Keratinocyte (primary cell): ENCODE results near the gene ARPC1A. TPM values are rescaled to one million over a fixed set of nuclear protein-coding genes. Genes with fewer than 3 reads are reported as not detected.

Experiments used
- DNase-seq: peaks from one replicate; pipeline ENCODE4 v3.0.0-alpha.2; 2011; ENCODE audit warnings: low read depth, missing footprints, low spot score
- FAIRE-seq: peaks from 2 replicates; lab custom pipeline; 2011; peaks lifted over from hg19 to GRCh38; lab: Jason Lieb, UNC
- H2AFZ ChIP-seq: 2 replicates; pipeline ENCODE4 v1.6.0; 2012; ENCODE audit warnings: low read length, control low read depth, inconsistent platforms; ENCODE audit not compliant: control insufficient read depth
- H3K27ac ChIP-seq: 2 replicates; pipeline ENCODE4 v1.5.1; 2011; ENCODE audit warnings: low read length; ENCODE audit not compliant: control insufficient read depth, insufficient read depth
- H3K27me3 ChIP-seq: 3 replicates; pipeline ENCODE4 v1.6.0; 2011; ENCODE audit warnings: low read length; ENCODE audit not compliant: control insufficient read depth, insufficient read depth; ENCODE audit errors: extremely low read depth
- H3K36me3 ChIP-seq, 2 experiments: 2 replicates in 1 of 2; 3 replicates in 1 of 2; pipeline ENCODE4 v1.5.1; 2011; ENCODE audit warnings: low read length in 2 of 2, mild to moderate bottlenecking in 1 of 2; ENCODE audit not compliant: control insufficient read depth in 2 of 2, insufficient read depth in 2 of 2; ENCODE audit errors: extremely low read depth in 1 of 2
- H3K4me1 ChIP-seq: 3 replicates; pipeline ENCODE4 v1.5.1; 2011; ENCODE audit warnings: low read length; ENCODE audit not compliant: control insufficient read depth, insufficient read depth; ENCODE audit errors: extremely low read depth
- H3K4me2 ChIP-seq: 3 replicates; pipeline ENCODE4 v1.6.0; 2011; ENCODE audit warnings: low read depth, low read length; ENCODE audit not compliant: control insufficient read depth, insufficient read depth; ENCODE audit errors: extremely low read depth
- H3K4me3 ChIP-seq, 3 experiments: fragments of 200-600 bp in 1 of 3; sonication (generic) in 1 of 3; 2 replicates in 2 of 3; 3 replicates in 1 of 3; pipeline ENCODE4 v1.5.1; 2011 to 2016; ENCODE audit warnings: low read length in 3 of 3, mild to moderate bottlenecking in 3 of 3, control low read depth in 2 of 3, inconsistent platforms in 1 of 3, low read depth in 1 of 3, mixed read lengths in 1 of 3, mixed run types in 1 of 3, moderate library complexity in 1 of 3; ENCODE audit not compliant: control insufficient read depth in 2 of 3, insufficient read depth in 2 of 3; ENCODE audit errors: extremely low read depth in 1 of 3
- H3K79me2 ChIP-seq: 2 replicates; pipeline ENCODE4 v1.6.0; 2012; ENCODE audit warnings: low read length; ENCODE audit not compliant: control insufficient read depth, insufficient read depth
- H3K9ac ChIP-seq: 3 replicates; pipeline ENCODE4 v1.6.0; 2011; ENCODE audit warnings: low read length; ENCODE audit not compliant: control insufficient read depth, insufficient read depth; ENCODE audit errors: extremely low read depth
- H3K9me1 ChIP-seq: 3 replicates; pipeline ENCODE4 v1.6.0; 2011; ENCODE audit warnings: low read length; ENCODE audit not compliant: control insufficient read depth, insufficient read depth; ENCODE audit errors: extremely low read depth
- H3K9me3 ChIP-seq: 2 replicates; pipeline ENCODE4 v1.5.1; 2012; ENCODE audit warnings: low read depth, low read length; ENCODE audit not compliant: control insufficient read depth
- H4K20me1 ChIP-seq: 3 replicates; pipeline ENCODE4 v1.6.0; 2011; ENCODE audit warnings: low read length; ENCODE audit not compliant: control insufficient read depth, insufficient read depth; ENCODE audit errors: extremely low read depth
- CTCF ChIP-seq, 3 experiments: IDR thresholded peaks in 1 of 3; conservative IDR thresholded peaks in 1 of 3; optimal IDR thresholded peaks in 1 of 3; 2 replicates in 2 of 3; 3 replicates in 1 of 3; pipeline versions ENCODE3 to v1.5.1; 2011; ENCODE audit warnings: low read length in 3 of 3, mild to moderate bottlenecking in 3 of 3, moderate library complexity in 2 of 3, control low read depth in 1 of 3, inconsistent platforms in 1 of 3; ENCODE audit not compliant: insufficient read depth in 2 of 3; ENCODE audit errors: extremely low read depth in 1 of 3
- EZH2 ChIP-seq: IDR thresholded peaks from one replicate; pipeline ENCODE4 v1.6.1; 2012; ENCODE audit warnings: inconsistent platforms, mild to moderate bottlenecking, low read length, moderate library complexity
- dilution Hi-C: fragments of 300-500 bp; cut with MboI; formaldehyde crosslinking; loops from one replicate; pipeline ENCODE4 v1.7.0; 2020; ENCODE audit warnings: low sequenced_read_pairs; ENCODE audit not compliant: extremely low pct_ligation_motif_present
- polyA plus RNA-seq, 5 experiments: library from polyadenylated mRNA; depleted of rRNA in 3 of 5; stranded (reverse) in 3 of 5; stranded (forward) in 1 of 5; unstranded in 1 of 5; fragments of >200 nt; gene quantifications; 1 replicate in 1 of 5; 2 replicates in 3 of 5; 3 replicates in 1 of 5; pipeline versions ENCODE4 v1.2.1 to v1.2.3, GENCODE V29; 2011 to 2012; ENCODE audit warnings: missing spikeins in 2 of 5, low read depth in 1 of 5, low replicate concordance in 1 of 5

The ARPC1A gene
- polyA plus RNA-seq, 1 donor (not counting 4 experiments of a cell fraction or from before 2014, with no cell fraction given) = 133 TPM

DNA sequence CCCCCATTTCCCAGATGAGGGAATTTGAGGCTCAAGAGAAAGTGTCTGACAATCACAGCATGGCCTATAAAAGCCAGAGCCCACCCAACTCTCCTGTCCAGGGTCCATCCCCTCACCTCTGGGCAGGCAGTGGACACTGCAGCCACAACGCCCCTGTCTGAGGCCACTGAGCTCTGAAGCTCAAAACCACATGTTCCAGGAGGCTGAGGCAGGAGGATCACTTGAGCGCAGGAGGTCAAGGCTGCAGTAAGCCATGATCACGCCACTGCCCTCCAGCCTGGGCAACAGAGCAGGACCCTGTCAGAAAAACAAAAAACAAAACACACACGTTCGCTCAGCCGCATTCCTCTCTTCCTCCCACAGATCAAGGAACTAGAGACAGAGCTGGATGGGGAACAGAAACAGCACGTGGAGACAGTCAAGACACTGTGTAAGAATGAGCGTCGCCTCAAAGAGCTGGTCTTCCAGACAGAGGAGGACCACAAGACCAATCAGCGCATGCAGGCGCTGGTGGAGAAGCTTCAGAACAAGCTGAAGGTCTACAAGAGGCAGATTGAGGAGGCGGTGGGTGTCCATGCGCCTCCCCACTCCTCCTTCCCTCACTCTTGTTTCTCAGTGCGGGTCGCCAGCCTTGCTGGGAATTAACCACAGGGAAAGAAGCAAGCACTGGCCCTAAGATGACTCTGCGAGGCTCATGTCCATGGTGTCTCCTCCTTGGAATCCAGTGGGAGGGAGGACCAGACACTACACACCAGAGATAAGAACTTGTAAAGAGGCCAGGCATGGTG, 20.0 kb upstream of the ARPC1A start:
- no peaks in the 10 kb centered on the region for H3K27me3 ChIP-seq
- no peak for DNase-seq
- dilution Hi-C loops = loop anchor here (25.0 kb wide), 1 partner anchor 243 kb away; no protein-coding TSS in a partner anchor

DNA sequence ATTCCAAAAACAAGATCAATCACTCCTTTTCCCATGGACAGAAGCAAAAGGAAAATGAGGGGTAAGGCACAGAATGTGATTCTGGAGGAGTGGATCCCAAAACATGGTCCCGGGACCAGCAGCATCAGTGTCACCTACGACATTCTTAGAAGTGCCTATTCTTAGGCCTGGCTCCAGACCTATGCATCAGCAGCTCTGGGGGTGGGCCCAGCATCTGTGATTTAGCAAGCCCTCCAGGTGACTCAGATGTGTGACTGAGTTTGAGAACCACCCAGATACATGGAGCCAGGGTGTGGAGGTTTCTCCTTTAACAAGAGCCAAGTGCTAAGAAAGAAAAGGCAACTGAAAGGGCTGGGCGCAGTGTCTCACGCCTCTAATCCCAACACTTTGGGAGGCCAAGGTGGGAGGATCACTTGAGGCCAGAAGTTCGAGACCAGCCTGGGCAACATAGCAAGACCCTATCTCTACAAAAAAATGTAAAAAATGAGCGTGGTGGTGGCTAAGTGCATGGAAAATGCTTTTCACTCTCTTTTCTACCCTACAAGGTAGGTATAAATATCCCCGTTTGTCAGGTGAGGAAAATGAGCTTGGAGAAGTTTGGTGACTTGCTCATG, 17.1 kb upstream of the ARPC1A start:
- H3K4me1 ChIP-seq = peaks cover 7% of the 10 kb centered on the region
- TF ChIP-seq CTCF (optimal IDR thresholded peaks at IDR 0.05 in 1 of 3, IDR thresholded peaks at IDR 0.05 in 1 of 3, conservative IDR thresholded peaks at IDR 0.05 in 1 of 3; ENCODE audit: extremely low read depth in 1 of 3, insufficient read depth in 2 of 3, low read length in 3 of 3) (no peak), EZH2 (no peak)
- H3K36me3 ChIP-seq = no peaks in the 10 kb centered on the region
- dilution Hi-C loops = loop anchor here (25.0 kb wide), 1 partner anchor 246 kb away; no protein-coding TSS in a partner anchor
- H3K27ac ChIP-seq = peak overlapping the region; percentile 13
- no peaks in the 10 kb centered on the region for H3K27me3 ChIP-seq
- no peak overlapping the region for H2AFZ ChIP-seq
- FAIRE-seq (peak; percentile 64), DNase-seq (no peak)
- H3K9ac ChIP-seq = no peak overlapping the region
- peaks cover 6% of the 10 kb centered on the region for H3K9me3 ChIP-seq
- no peaks in the 10 kb centered on the region for H3K9me1 ChIP-seq
- H3K4me3 ChIP-seq = no peak overlapping the region
- no peaks in the 10 kb centered on the region for H4K20me1 ChIP-seq
- H3K79me2 ChIP-seq = no peaks in the 10 kb centered on the region
- H3K4me2 ChIP-seq = no peak overlapping the region

More for the DNA sequence above, 20.0 kb upstream of the ARPC1A start:
- no peak for TF ChIP-seq EZH2
- H3K4me1 ChIP-seq = peaks cover 7% of the 10 kb centered on the region
- no peak overlapping the region for H3K27ac ChIP-seq
- H2AFZ ChIP-seq = no peak overlapping the region
- H4K20me1 ChIP-seq = no peaks in the 10 kb centered on the region
- H3K36me3 ChIP-seq = no peaks in the 10 kb centered on the region
- no peak for FAIRE-seq
- H3K9me3 ChIP-seq = peaks cover 6% of the 10 kb centered on the region
- H3K4me2 ChIP-seq = no peak overlapping the region
- no peak overlapping the region for H3K9ac ChIP-seq
- H3K9me1 ChIP-seq = no peaks in the 10 kb centered on the region
- H3K4me3 ChIP-seq = no peak overlapping the region
- no peaks in the 10 kb centered on the region for H3K79me2 ChIP-seq
